H1 (cell line): Measurements from ENCODE around the gene KRTCAP2. TPM values are rescaled to one million over a fixed set of nuclear protein-coding genes. Genes with fewer than 3 reads are reported as not detected.

ENCODE experiments used
- BCL11A ChIP-seq, 2 experiments: IDR thresholded peaks; one replicate each; pipeline ENCODE4 v1.6.1; 2011; ENCODE audit warnings: low read depth in 2 of 2, low read length in 2 of 2, mild to moderate bottlenecking in 2 of 2
- JUND ChIP-seq: IDR thresholded peaks from 2 replicates; pipeline ENCODE4 v1.6.1; 2011; ENCODE audit warnings: mild to moderate bottlenecking, improper control_type of control experiment, low read length
- KDM1A ChIP-seq: fragments of 200-600, 300-600 bp; sonication (generic); IDR thresholded peaks from 2 replicates; pipeline ENCODE4 v1.7.1; 2016; ENCODE audit warnings: mild to moderate bottlenecking, low read length, borderline replicate concordance
- RBBP5 ChIP-seq: IDR thresholded peaks from 2 replicates; pipeline ENCODE4 v1.7.1; 2012; ENCODE audit warnings: low read depth, mild to moderate bottlenecking, inconsistent platforms, low read length, moderate library complexity, borderline replicate concordance
- ZNF274 ChIP-seq: IDR thresholded peaks from 2 replicates; pipeline ENCODE4 v1.7.0; 2012; ENCODE audit warnings: low read length, borderline replicate concordance; ENCODE audit errors: extremely low read depth
- polyA plus RNA-seq, 7 experiments: library from polyadenylated mRNA; depleted of rRNA in 3 of 7; stranded (reverse) in 5 of 7; unstranded in 2 of 7; fragments of >200 nt in 5 of 7; fragments of 200-250 nt in 2 of 7; gene quantifications; 1 replicate in 5 of 7; 2 replicates in 1 of 7; 4 replicates in 1 of 7; pipeline versions ENCODE4 v1.2.1 to v1.2.3, GENCODE V29; 2011 to 2013; ENCODE audit warnings: missing spikeins in 2 of 7, mixed read lengths in 2 of 7
- total RNA-seq: library from RNA; stranded (reverse); fragmentation: NEBNext Ultra II Directional; extraction: Animal tissue kit (Norgen Biotek cat#: 25700); gene quantifications from 2 replicates; pipeline ENCODE4 v1.2.1, GENCODE V29; 2021

KRTCAP2 gene
- total and polyA plus RNA-seq, 2 of the 8 experiments (the other 6 are each of a cell fraction or from before 2014, with no cell fraction given): 146 to 317 TPM

DNA sequence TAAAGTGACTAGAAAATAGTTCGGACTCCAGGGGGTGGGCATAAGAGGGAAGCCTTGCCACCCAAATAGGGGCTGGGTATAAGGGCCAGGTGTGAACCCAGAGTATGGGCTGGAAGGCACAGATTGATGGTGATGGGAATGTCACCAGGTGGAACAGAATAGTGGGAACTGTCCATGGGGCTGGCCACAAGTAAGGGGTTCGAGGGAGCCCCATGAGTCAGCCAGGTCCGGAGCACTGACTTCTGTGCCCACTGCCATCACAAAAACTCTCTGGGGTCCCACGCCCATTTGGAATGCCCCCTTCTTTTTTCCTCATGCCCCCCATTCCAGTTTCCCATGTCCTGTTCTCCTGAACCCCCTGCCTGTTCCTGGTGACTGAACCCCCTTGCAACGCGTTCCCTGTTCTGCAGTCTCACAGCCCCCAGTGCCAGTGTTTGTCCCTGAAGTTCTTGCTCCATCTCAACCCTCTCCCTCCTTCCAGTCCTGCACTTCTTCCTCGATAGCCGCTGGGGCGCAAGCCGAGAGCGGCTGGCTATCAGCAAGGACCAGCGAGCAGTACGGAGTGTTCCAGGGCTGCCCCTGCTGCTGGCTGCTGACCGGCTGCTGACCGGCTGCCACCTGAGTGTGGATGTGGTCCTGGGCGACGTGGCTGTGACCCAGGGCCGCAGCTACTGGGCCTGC lies 8.4 kb upstream of the KRTCAP2 start (continued):
- TF ChIP-seq KDM1A (no peak), RBBP5 (no peak), BCL11A (IDR thresholded peaks at IDR 0.05; ENCODE audit: low read depth in 2 of 2, low read length in 2 of 2) (no peak), ZNF274 (no peak), JUND (no peak)
